ENCODE results near the gene VPS35. TPM values are rescaled to one million over a fixed set of nuclear protein-coding genes. Genes with fewer than 3 reads are reported as not detected.

VPS35 gene
- total and polyA plus RNA-seq, 2 of the 13 experiments (the other 11 are each of a cell fraction or from before 2014, with no cell fraction given) = 30.7 to 136 TPM

- TF ChIP-seq CSRNP1 (CRISPR knock-in tag; IDR thresholded peaks at IDR 0.05) (no peak; the same call in 1 of the 2 replicates), PHF5A (CRISPR knock-in tag; IDR thresholded peaks at IDR 0.05; ENCODE audit: low read depth, unreplicated experiment) (no peak), ZBTB40 (IDR thresholded peaks at IDR 0.05) (no peak), ZBTB40 (CRISPR knock-in tag; IDR thresholded peaks at IDR 0.05) (peak; percentile 35; the same call in 1 of the 2 replicates), ZFP36L1 (CRISPR knock-in tag; IDR thresholded peaks at IDR 0.05) (no peak), ZNF563 (CRISPR knock-in tag; IDR thresholded peaks at IDR 0.05) (no peak), TEAD3 (CRISPR knock-in tag; optimal IDR thresholded peaks at IDR 0.05; ENCODE audit: borderline replicate concordance) (peak; percentile 7), NR2C2 (CRISPR knock-in tag; IDR thresholded peaks at IDR 0.05; ENCODE audit: borderline replicate concordance) (no peak; the same call in 1 of the 2 replicates), ZNF598 (CRISPR knock-in tag; IDR thresholded peaks at IDR 0.05; ENCODE audit: borderline replicate concordance) (0 out of 2 replicates have a peak, but pooled peaks have one; percentile 57), ARNT2 (CRISPR knock-in tag; IDR thresholded peaks at IDR 0.05; ENCODE audit: low read depth) (peak; percentile 83), ZNF644 (CRISPR knock-in tag; IDR thresholded peaks at IDR 0.05; ENCODE audit: low read depth) (peak; percentile 99), MEIS2 (CRISPR knock-in tag; IDR thresholded peaks at IDR 0.05) (peak; percentile 27; the same call in 1 of the 2 replicates), GLI4 (CRISPR knock-in tag; IDR thresholded peaks at IDR 0.05; ENCODE audit: borderline replicate concordance) (0 out of 2 replicates have a peak, but pooled peaks have one; percentile 75), CBX1 (IDR thresholded peaks at IDR 0.05; ENCODE audit: low read depth) (no peak), DMAP1 (CRISPR knock-in tag; IDR thresholded peaks at IDR 0.05) (peak; percentile 33; the same call in 1 of the 2 replicates), RARG (CRISPR knock-in tag; IDR thresholded peaks at IDR 0.05; ENCODE audit: low read depth) (no peak), XBP1 (CRISPR knock-in tag; IDR thresholded peaks at IDR 0.05) (no peak)
Observed at GRCh38 chr16:46632778-46633733, 55.9 kb downstream of the VPS35 start (continued).
